HepG2 (cell line): Measurements from ENCODE around the gene UBL7. TPM values are rescaled to one million over a fixed set of nuclear protein-coding genes. Genes with fewer than 3 reads are reported as not detected.

Experiments used
- CERS6 ChIP-seq: sonication (generic); formaldehyde crosslinking; IDR thresholded peaks from 2 replicates; pipeline ENCODE4 v1.5.0; 2020; ENCODE audit warnings: missing genetic modification reagents
- DPF2 ChIP-seq: sonication (generic); formaldehyde crosslinking; IDR thresholded peaks from 2 replicates; pipeline ENCODE4 v1.4.0; 2020; ENCODE audit warnings: mild to moderate bottlenecking, low read depth, missing genetic modification reagents, borderline replicate concordance
- ERF ChIP-seq: IDR thresholded peaks from 2 replicates; pipeline ENCODE4 v1.6.1; 2018; ENCODE audit warnings: missing biosample characterization, missing genetic modification reagents
- HHEX ChIP-seq: IDR thresholded peaks from 2 replicates; pipeline ENCODE4 v1.6.1; 2016; ENCODE audit warnings: control low read depth
- POLR2A ChIP-seq, 2 experiments: IDR thresholded peaks; 2 replicates each; pipeline ENCODE4 v1.6.1; 2011; ENCODE audit warnings: low read depth in 2 of 2, low read length in 2 of 2, mild to moderate bottlenecking in 1 of 2, moderate library complexity in 1 of 2; ENCODE audit not compliant: insufficient read depth in 1 of 2
- POLR2AphosphoS5 ChIP-seq: IDR thresholded peaks from 2 replicates; pipeline ENCODE4 v1.6.1; 2012; ENCODE audit warnings: low read depth, low read length
- PRPF4 ChIP-seq: fragments of 200-400 bp; formaldehyde crosslinking; IDR thresholded peaks from 2 replicates; pipeline ENCODE4 v1.6.1; 2016; ENCODE audit warnings: low read length, low read depth; ENCODE audit not compliant: poor library complexity, severe bottlenecking
- RAD21 ChIP-seq: fragments of 450-650 bp; formaldehyde crosslinking; IDR thresholded peaks from 2 replicates; pipeline ENCODE4 v1.5.0; 2020; ENCODE audit warnings: mild to moderate bottlenecking
- SAFB2 ChIP-seq: sonication (generic); formaldehyde crosslinking; IDR thresholded peaks from 2 replicates; pipeline ENCODE4 v1.5.1; 2020; ENCODE audit warnings: missing genetic modification reagents, low read depth, mild to moderate bottlenecking, borderline replicate concordance
- SKIL ChIP-seq: sonication (generic); formaldehyde crosslinking; IDR thresholded peaks from 2 replicates; pipeline ENCODE4 v1.8.0; 2022; ENCODE audit warnings: missing genetic modification reagents, mild to moderate bottlenecking, moderate library complexity, borderline replicate concordance
- SP2 ChIP-seq: sonication (generic); formaldehyde crosslinking; IDR thresholded peaks from 2 replicates; pipeline ENCODE4 v1.5.1; 2020; ENCODE audit warnings: mild to moderate bottlenecking, missing genetic modification reagents
- SRY ChIP-seq: sonication (generic); formaldehyde crosslinking; IDR thresholded peaks from 2 replicates; pipeline ENCODE4 v1.8.0; 2022; ENCODE audit warnings: mild to moderate bottlenecking, missing genetic modification reagents
- STAG1 ChIP-seq: sonication (generic); formaldehyde crosslinking; IDR thresholded peaks from 2 replicates; pipeline ENCODE4 v1.4.0; 2020; ENCODE audit warnings: missing genetic modification reagents
- STAT5B ChIP-seq: sonication (generic); formaldehyde crosslinking; IDR thresholded peaks from 2 replicates; pipeline ENCODE4 v1.4.0; 2020; ENCODE audit warnings: missing genetic modification reagents
- TEAD2 ChIP-seq: sonication (generic); formaldehyde crosslinking; IDR thresholded peaks from 2 replicates; pipeline ENCODE4 v1.9.0; 2021; ENCODE audit warnings: missing genetic modification reagents
- U2AF1 ChIP-seq: fragments of 200-400 bp; formaldehyde crosslinking; optimal IDR thresholded peaks from 2 replicates; pipeline ENCODE3; 2017; ENCODE audit warnings: mild to moderate bottlenecking, low read depth, low read length
- ZBTB8A ChIP-seq: sonication (generic); formaldehyde crosslinking; IDR thresholded peaks from 2 replicates; pipeline ENCODE4 v1.4.0; 2020; ENCODE audit warnings: mild to moderate bottlenecking, low read depth, missing genetic modification reagents, borderline replicate concordance
- ZFX ChIP-seq: sonication (generic); formaldehyde crosslinking; IDR thresholded peaks from 2 replicates; pipeline ENCODE4 v1.4.0; 2020; ENCODE audit warnings: mild to moderate bottlenecking, low read depth, missing genetic modification reagents, moderate library complexity
- ZNF335 ChIP-seq: sonication (generic); formaldehyde crosslinking; IDR thresholded peaks from 2 replicates; pipeline ENCODE4 v1.4.0; 2020; ENCODE audit warnings: missing genetic modification reagents
- ZNF383 ChIP-seq: sonication (generic); formaldehyde crosslinking; IDR thresholded peaks from 2 replicates; pipeline ENCODE4 v1.4.0; 2020; ENCODE audit warnings: missing genetic modification reagents, mild to moderate bottlenecking, borderline replicate concordance
- ZNF543 ChIP-seq: sonication (generic); formaldehyde crosslinking; IDR thresholded peaks from 2 replicates; pipeline ENCODE4 v1.4.0; 2020; ENCODE audit warnings: mild to moderate bottlenecking, missing genetic modification reagents
- ZNF552 ChIP-seq: sonication (generic); formaldehyde crosslinking; IDR thresholded peaks from 2 replicates; pipeline ENCODE4 v1.9.0; 2022; ENCODE audit warnings: missing genetic modification reagents, mild to moderate bottlenecking, borderline replicate concordance
- ZNF7 ChIP-seq: IDR thresholded peaks from 2 replicates; pipeline ENCODE4 v1.6.1; 2016; ENCODE audit warnings: missing biosample characterization, missing genetic modification reagents
- ZNF761 ChIP-seq: sonication (generic); formaldehyde crosslinking; conservative IDR thresholded peaks from 2 replicates; pipeline ENCODE4 v1.4.0; 2020; ENCODE audit warnings: mild to moderate bottlenecking, missing genetic modification reagents
- polyA plus RNA-seq, 8 experiments: library from polyadenylated mRNA; depleted of rRNA in 3 of 8; stranded (reverse) in 7 of 8; unstranded in 1 of 8; fragments of >200 nt; fragmentation: Illumina TruSeq in 4 of 8; extraction: Trizol in 4 of 8; gene quantifications; 2 replicates each; pipeline versions ENCODE4 v1.2.1 to v1.2.3, GENCODE V29; 2011 to 2016; ENCODE audit warnings: low read depth in 4 of 8, missing spikeins in 1 of 8, mixed read lengths in 1 of 8; ENCODE audit not compliant: insufficient read depth in 1 of 8
- total RNA-seq, 5 experiments: library from RNA; depleted of rRNA; stranded (reverse); fragments of >200 nt; fragmentation: Illumina TruSeq; extraction: Trizol; gene quantifications; 2 replicates each; pipeline ENCODE4 v1.2.3, GENCODE V29; 2016; ENCODE audit warnings: low read depth in 1 of 5

Gene UBL7
- total and polyA plus RNA-seq, 2 of the 13 experiments (the other 11 are each of a cell fraction or from before 2014, with no cell fraction given), result 55.0 to 63.5 TPM

GRCh38 chr15:74460871-74461846, at the start of gene UBL7 (continued):
- TF ChIP-seq CERS6 (CRISPR knock-in tag), result no peak
- TF ChIP-seq ZNF761 (CRISPR knock-in tag), result peak; percentile 96
- TF ChIP-seq TEAD2 (CRISPR knock-in tag), result no peak; the same call in 1 of the 2 replicates
- no peak for TF ChIP-seq SAFB2 (CRISPR knock-in tag)
- TF ChIP-seq SRY (CRISPR knock-in tag), result peak; percentile 34; the same call in 1 of the 2 replicates
- TF ChIP-seq ZFX (CRISPR knock-in tag), result peak; percentile 82
- TF ChIP-seq ZNF543 (CRISPR knock-in tag), result no peak
- TF ChIP-seq PRPF4, result no peak
- TF ChIP-seq SKIL, result no peak
- TF ChIP-seq STAT5B, result no peak
- TF ChIP-seq RAD21 (CRISPR knock-in tag), result peak; percentile 88
- TF ChIP-seq U2AF1, result peak; percentile 53
- TF ChIP-seq ZNF383 (CRISPR knock-in tag), result no peak
- TF ChIP-seq ZBTB8A (CRISPR knock-in tag), result no peak
- TF ChIP-seq HHEX (CRISPR knock-in tag), result no peak
- peak; percentile 88 for TF ChIP-seq ERF (CRISPR knock-in tag)
- no peak for TF ChIP-seq ZNF7 (CRISPR knock-in tag)
- peak; percentile 42; the same call in 1 of the 2 replicates for TF ChIP-seq ZNF552 (CRISPR knock-in tag)
- TF ChIP-seq POLR2AphosphoS5, result peak; percentile 90
- TF ChIP-seq ZNF335, result no peak; the same call in 1 of the 2 replicates
- no peak for TF ChIP-seq DPF2 (CRISPR knock-in tag)
- peak; percentile 77 for TF ChIP-seq STAG1 (CRISPR knock-in tag)
- TF ChIP-seq POLR2A (IDR thresholded peaks at IDR 0.05; ENCODE audit: insufficient read depth in 1 of 2, low read depth in 2 of 2, low read length in 2 of 2), result peak; percentile 91
- peak; percentile 66 for TF ChIP-seq SP2 (CRISPR knock-in tag)
